ENCODE measurements around the gene M6PR.
"Not testable (repeated sequence)": the region's sequence is repeated elsewhere in the genome, so short reads cannot be mapped to it uniquely, and the experiment has no call there.

The M6PR gene

GRCh38 chr12:8922544-8922943 is 26.9 kb downstream of the M6PR start:
- no peak for TF ChIP-seq CTCF (IDR thresholded peaks at IDR 0.05; ENCODE audit: low read depth, low read length)
- no peak overlapping the region for H3K4me3 ChIP-seq (replicated peaks in 1 of 2; ENCODE audit: low read depth in 2 of 2, low read length in 2 of 2)

DNA sequence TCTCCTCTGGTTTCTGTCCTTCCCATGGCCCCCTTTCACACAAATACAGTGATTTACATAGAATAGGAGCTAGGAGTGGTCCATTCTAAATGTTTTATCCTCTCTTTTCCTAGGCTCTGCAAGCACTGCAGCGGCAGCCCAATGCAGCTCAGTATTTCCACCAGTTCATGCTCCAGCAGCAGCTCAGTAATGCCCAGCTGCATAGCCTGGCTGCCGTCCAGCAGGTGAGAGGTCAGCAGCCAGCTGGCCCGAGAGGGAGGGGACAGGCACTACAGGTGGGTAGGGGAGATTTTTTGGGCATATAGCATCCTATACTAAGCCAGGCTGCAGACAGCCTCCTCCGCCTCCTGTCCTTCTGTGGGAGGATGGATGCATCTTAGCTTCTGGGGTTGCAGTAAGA is 29.8 kb downstream of the M6PR start:
- not testable (repeated sequence) for DNase-seq (ENCODE audit: low read depth in 2 of 2); H3K4me3 ChIP-seq (replicated peaks in 1 of 2; ENCODE audit: low read depth in 2 of 2, low read length in 2 of 2)

More at GRCh38 chr12:8922544-8922943, 26.9 kb downstream of the M6PR start:
- no peak for DNase-seq (ENCODE audit: low read depth in 2 of 2)

DNA sequence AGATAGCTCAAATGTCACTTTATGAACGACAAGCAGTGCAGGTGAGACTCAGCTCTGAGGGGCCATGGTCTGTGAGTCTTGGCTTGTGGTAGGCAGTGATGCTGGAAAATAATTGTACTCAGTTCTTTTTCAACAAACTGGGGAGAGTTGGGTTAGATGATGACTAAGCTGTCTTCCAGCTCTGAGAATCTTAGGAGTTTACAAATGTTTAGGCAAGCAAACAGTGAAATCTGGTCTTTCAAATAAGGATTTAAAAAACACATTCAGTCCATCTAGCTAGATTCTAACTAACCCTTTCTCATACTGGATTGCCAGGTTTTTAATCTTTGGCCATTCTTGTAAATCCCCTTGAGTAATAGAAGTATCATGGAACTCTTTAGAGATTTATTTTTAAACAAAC is 31.7 kb downstream of the M6PR start:
- TF ChIP-seq CTCF (IDR thresholded peaks at IDR 0.05; ENCODE audit: low read depth, low read length): no peak
- no peak overlapping the region for H3K4me3 ChIP-seq (replicated peaks in 1 of 2; ENCODE audit: low read depth in 2 of 2, low read length in 2 of 2)
- DNase-seq (ENCODE audit: low read depth in 2 of 2): peak in 1 of 2 donors; percentile 25

GRCh38 chr12:8917031-8917430 is 32.4 kb downstream of the M6PR start:
- no peak for DNase-seq (ENCODE audit: low read depth in 2 of 2)
- H3K4me3 ChIP-seq (replicated peaks in 1 of 2; ENCODE audit: low read depth in 2 of 2, low read length in 2 of 2): no peak overlapping the region
- TF ChIP-seq CTCF (IDR thresholded peaks at IDR 0.05; ENCODE audit: low read depth, low read length): no peak

DNA sequence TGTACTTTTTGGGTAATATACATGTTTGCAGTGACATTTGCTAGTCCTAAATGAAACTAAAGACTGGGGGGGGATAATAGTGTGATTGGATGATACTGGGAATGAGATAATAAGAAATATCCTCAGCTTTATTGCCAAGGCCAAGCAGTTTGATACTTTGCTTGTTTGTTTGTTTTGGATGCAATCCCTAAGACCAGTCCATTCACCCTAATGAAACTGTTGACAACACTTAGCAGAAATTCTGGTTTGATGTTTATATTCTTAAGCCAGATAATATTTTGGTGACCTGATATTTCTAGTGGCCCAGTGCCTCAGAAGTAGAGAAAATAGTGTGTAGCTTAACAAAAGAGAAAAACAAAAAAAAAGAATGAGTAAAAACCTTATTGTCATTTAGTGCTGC is 33.3 kb downstream of the M6PR start:
- no peak overlapping the region for H3K4me3 ChIP-seq (replicated peaks in 1 of 2; ENCODE audit: low read depth in 2 of 2, low read length in 2 of 2)
- DNase-seq (ENCODE audit: low read depth in 2 of 2): no peak
- no peak for TF ChIP-seq CTCF (IDR thresholded peaks at IDR 0.05; ENCODE audit: low read depth, low read length)

GRCh38 chr12:8914716-8915526 is 34.5 kb downstream of the M6PR start:
- H3K4me3 ChIP-seq (replicated peaks in 1 of 2; ENCODE audit: low read depth in 2 of 2, low read length in 2 of 2): peak overlapping the region; percentile 80 to 81
- peak; percentile 54 to 60 for DNase-seq (ENCODE audit: low read depth in 2 of 2)
- no peak for TF ChIP-seq CTCF (IDR thresholded peaks at IDR 0.05; ENCODE audit: low read depth, low read length)

DNA sequence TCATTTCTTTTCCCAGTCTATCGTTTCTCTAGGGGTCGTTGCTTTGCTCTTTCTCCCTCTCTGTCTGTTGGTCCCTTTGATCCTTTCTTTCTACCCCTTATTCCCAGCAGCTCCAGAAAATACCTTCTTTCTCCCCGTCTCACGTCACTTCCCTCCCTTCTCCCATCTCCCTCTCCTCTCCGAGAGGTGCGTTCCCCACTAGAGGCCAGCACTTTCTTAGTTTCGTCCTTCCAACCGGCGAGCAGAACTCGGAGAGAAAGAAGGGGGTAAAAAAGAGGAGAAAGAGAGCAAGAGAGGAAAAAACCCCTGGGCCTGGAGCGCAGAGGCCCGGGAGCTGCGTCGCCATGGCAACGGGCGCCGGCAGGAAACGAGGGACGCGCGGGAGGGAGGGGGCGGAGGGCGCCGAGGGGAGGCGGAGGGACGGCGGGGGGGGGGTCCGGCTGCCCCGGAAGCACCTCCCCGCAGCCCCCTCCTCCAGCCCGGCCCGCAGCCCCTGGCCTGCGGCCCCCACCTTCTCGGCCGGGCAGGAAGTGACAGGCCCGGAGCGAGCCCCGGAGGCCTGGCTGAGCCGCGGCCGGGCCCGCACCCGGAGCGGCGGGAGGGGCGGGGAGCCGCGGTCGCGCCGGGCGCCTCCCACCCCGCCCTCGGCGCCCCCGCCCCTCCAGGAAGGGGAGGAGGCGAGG is 35.3 kb downstream of the M6PR start, which contains the start of gene PHC1:
PHC1 (plus strand) TSS at position 477 of the 683 bp plus-strand sequence. CDS start 3,169 bp downstream, outside the sequence.
- H3K4me3 ChIP-seq (replicated peaks in 1 of 2; ENCODE audit: low read depth in 2 of 2, low read length in 2 of 2): peak within 1 kb of the TSS; percentile 80 to 81
- peak; percentile 67 to 80 for DNase-seq (ENCODE audit: low read depth in 2 of 2)
- TF ChIP-seq CTCF (IDR thresholded peaks at IDR 0.05; ENCODE audit: low read depth, low read length): peak; percentile 55
